ENCODE data around the gene SPTSSB.

SPTSSB gene

DNA sequence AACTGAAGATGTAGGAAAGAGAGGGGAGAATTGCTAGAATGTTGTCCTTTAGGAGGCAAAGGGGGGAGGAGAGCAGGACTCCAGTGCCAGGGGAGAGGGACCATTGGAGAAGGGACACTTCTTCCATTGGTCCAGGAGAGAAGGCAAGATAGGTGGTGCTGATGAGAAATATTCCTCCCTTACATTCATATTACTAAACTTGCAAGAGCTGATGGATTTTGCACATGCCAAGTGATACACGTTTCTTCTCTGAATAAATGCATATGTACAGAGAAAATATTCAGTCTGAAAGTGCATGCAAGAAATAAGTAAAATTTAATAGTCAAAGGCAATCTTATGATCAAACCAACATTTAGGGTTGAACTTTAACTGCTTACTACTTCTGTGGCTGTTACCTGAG lies 21.5 kb upstream of the SPTSSB start:
- Histone ChIP-seq H2AFZ (ENCODE audit: low read length) (no peak overlapping the region), H3K4me1 (ENCODE audit: control insufficient read depth in 2 of 2, insufficient read depth in 1 of 2, low read depth in 1 of 2, low read length in 2 of 2) (no peaks in the 10 kb centered on the region), H3K18ac (ENCODE audit: low read length) (no peak overlapping the region), H2BK5ac (ENCODE audit: low read length) (no peak overlapping the region), H2BK12ac (ENCODE audit: low read length) (no peak overlapping the region), H2BK15ac (ENCODE audit: low read length) (no peak overlapping the region), H3K9ac (ENCODE audit: low read depth, low read length, poor library complexity) (no peak overlapping the region), H3K27ac (replicated peaks; ENCODE audit: low read length) (no peak overlapping the region), H3K36me3 (replicated peaks in 1 of 2; ENCODE audit: control insufficient read depth in 2 of 2, insufficient read depth in 2 of 2, low read length in 2 of 2) (no peaks in the 10 kb centered on the region), H3K4me2 (ENCODE audit: insufficient read depth, low read length, poor library complexity, severe bottlenecking) (no peak overlapping the region), H4K91ac (ENCODE audit: low read depth, low read length, poor library complexity) (no peak overlapping the region), H3K9me3 (replicated peaks in 1 of 2; ENCODE audit: control insufficient read depth in 2 of 2, insufficient read depth in 1 of 2, low read depth in 1 of 2, low read length in 2 of 2) (peaks cover 0 to 10% of the 10 kb centered on the region in 2 donors), H3K27me3 (ENCODE audit: control insufficient read depth in 3 of 3, insufficient read depth in 3 of 3, low read depth in 1 of 3, low read length in 3 of 3) (peaks cover 0 to 4% (median 0%) of the 10 kb centered on the region in 3 experiments), H3K4ac (ENCODE audit: low read length) (no peak overlapping the region), H3K23ac (ENCODE audit: low read depth, low read length, poor library complexity) (no peak overlapping the region), H3K79me1 (ENCODE audit: low read depth, low read length) (no peaks in the 10 kb centered on the region), H3K14ac (ENCODE audit: low read length) (no peak overlapping the region), H2BK120ac (ENCODE audit: low read depth, low read length) (no peak overlapping the region), H4K8ac (ENCODE audit: low read depth, low read length) (no peak overlapping the region), H3K4me3 (ENCODE audit: low read length in 2 of 2) (no peak overlapping the region), H2AK5ac (ENCODE audit: low read depth, low read length) (no peak overlapping the region)
- no peak for DNase-seq (ENCODE audit: low spot score)
- no CpG with 5 or more reads among the region's 1 CpG for WGBS, 2 donors (ENCODE audit: extremely low coverage in 2 of 2, insufficient read length in 2 of 2, insufficient replicate concordance in 1 of 2)

DNA sequence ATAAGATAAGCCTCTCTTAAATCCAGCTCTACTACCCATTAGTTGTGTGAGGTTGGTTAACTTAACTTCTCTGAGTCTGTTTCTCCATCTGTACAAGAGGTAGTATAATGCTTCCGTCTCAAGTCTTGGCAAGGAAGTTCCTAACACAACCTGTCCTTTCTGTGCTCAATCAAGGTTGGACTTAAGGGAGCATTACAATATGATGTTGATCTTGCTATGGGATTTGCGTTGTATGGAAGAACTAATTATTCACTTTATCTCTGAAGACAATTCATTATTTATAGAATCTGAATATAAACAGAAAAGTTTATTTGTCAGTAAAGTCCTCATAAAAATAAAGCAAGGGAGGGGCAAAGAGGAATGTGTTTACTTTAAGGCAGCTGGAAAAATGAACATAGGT lies 18.9 kb upstream of the SPTSSB start:
- Histone ChIP-seq H3K4me3 (ENCODE audit: low read length in 2 of 2) (no peak overlapping the region), H4K91ac (ENCODE audit: low read depth, low read length, poor library complexity) (no peak overlapping the region), H3K4ac (ENCODE audit: low read length) (no peak overlapping the region), H2BK120ac (ENCODE audit: low read depth, low read length) (no peak overlapping the region), H3K9me3 (replicated peaks in 1 of 2; ENCODE audit: control insufficient read depth in 2 of 2, insufficient read depth in 1 of 2, low read depth in 1 of 2, low read length in 2 of 2) (peaks cover 0 to 10% of the 10 kb centered on the region in 2 donors), H2BK15ac (ENCODE audit: low read length) (no peak overlapping the region), H3K4me2 (ENCODE audit: insufficient read depth, low read length, poor library complexity, severe bottlenecking) (no peak overlapping the region), H3K9ac (ENCODE audit: low read depth, low read length, poor library complexity) (no peak overlapping the region), H2AK5ac (ENCODE audit: low read depth, low read length) (no peak overlapping the region), H2BK12ac (ENCODE audit: low read length) (no peak overlapping the region), H2AFZ (ENCODE audit: low read length) (no peak overlapping the region), H3K79me1 (ENCODE audit: low read depth, low read length) (no peaks in the 10 kb centered on the region), H3K23ac (ENCODE audit: low read depth, low read length, poor library complexity) (no peak overlapping the region), H3K18ac (ENCODE audit: low read length) (no peak overlapping the region), H3K27ac (replicated peaks; ENCODE audit: low read length) (no peak overlapping the region), H2BK5ac (ENCODE audit: low read length) (no peak overlapping the region), H4K8ac (ENCODE audit: low read depth, low read length) (no peak overlapping the region), H3K27me3 (ENCODE audit: control insufficient read depth in 3 of 3, insufficient read depth in 3 of 3, low read depth in 1 of 3, low read length in 3 of 3) (peaks cover 0 to 4% (median 0%) of the 10 kb centered on the region in 3 experiments), H3K4me1 (ENCODE audit: control insufficient read depth in 2 of 2, insufficient read depth in 1 of 2, low read depth in 1 of 2, low read length in 2 of 2) (peaks cover 2% of the 10 kb centered on the region in 2 donors), H3K14ac (ENCODE audit: low read length) (no peak overlapping the region), H3K36me3 (replicated peaks in 1 of 2; ENCODE audit: control insufficient read depth in 2 of 2, insufficient read depth in 2 of 2, low read length in 2 of 2) (no peaks in the 10 kb centered on the region)
- DNase-seq (ENCODE audit: low spot score) = no peak
- WGBS, 2 donors (ENCODE audit: extremely low coverage in 2 of 2, insufficient read length in 2 of 2, insufficient replicate concordance in 1 of 2) = no CpG with 5 or more reads among the region's 2 CpGs

DNA sequence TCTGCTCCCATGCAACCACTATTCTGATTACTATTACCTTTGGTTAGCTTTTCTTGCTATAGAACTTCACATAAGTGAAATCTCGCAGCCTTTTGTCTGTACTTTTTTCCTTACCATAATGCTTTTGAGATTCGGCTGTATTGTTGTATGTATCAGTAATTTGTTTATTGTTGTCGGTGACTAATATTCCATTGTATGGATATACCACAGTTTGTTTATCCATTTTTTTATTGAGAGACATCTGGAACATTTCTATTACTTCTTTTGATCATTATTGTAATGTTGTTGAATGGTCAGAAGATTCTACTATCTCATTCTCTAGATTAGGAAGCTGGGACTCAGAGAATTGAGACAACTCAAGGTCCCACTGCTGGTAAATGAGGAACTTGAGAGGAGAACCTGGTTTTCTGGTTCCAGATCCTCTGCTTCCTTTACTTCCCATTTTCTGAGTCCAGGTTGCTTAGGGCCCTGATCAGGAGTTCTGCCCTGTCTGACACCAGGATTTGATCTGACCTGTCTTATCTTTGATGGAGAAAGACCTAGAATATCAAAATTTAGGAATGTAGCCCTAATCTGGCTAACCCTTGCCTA lies 18.2 kb upstream of the SPTSSB start:
- Histone ChIP-seq H3K18ac (ENCODE audit: low read length) (no peak overlapping the region), H3K4me3 (ENCODE audit: low read length in 2 of 2) (no peak overlapping the region), H2BK120ac (ENCODE audit: low read depth, low read length) (no peak overlapping the region), H3K79me1 (ENCODE audit: low read depth, low read length) (no peaks in the 10 kb centered on the region), H4K8ac (ENCODE audit: low read depth, low read length) (no peak overlapping the region), H3K14ac (ENCODE audit: low read length) (no peak overlapping the region), H3K4me1 (ENCODE audit: control insufficient read depth in 2 of 2, insufficient read depth in 1 of 2, low read depth in 1 of 2, low read length in 2 of 2) (peaks cover 2% of the 10 kb centered on the region in 2 donors), H3K4me2 (ENCODE audit: insufficient read depth, low read length, poor library complexity, severe bottlenecking) (no peak overlapping the region), H3K27me3 (ENCODE audit: control insufficient read depth in 3 of 3, insufficient read depth in 3 of 3, low read depth in 1 of 3, low read length in 3 of 3) (peaks cover 0 to 4% (median 0%) of the 10 kb centered on the region in 3 experiments), H2BK12ac (ENCODE audit: low read length) (no peak overlapping the region), H3K9me3 (replicated peaks in 1 of 2; ENCODE audit: control insufficient read depth in 2 of 2, insufficient read depth in 1 of 2, low read depth in 1 of 2, low read length in 2 of 2) (peaks cover 0 to 10% of the 10 kb centered on the region in 2 donors), H3K23ac (ENCODE audit: low read depth, low read length, poor library complexity) (no peak overlapping the region), H4K91ac (ENCODE audit: low read depth, low read length, poor library complexity) (no peak overlapping the region), H2BK15ac (ENCODE audit: low read length) (no peak overlapping the region), H2AK5ac (ENCODE audit: low read depth, low read length) (no peak overlapping the region), H3K9ac (ENCODE audit: low read depth, low read length, poor library complexity) (no peak overlapping the region), H2BK5ac (ENCODE audit: low read length) (no peak overlapping the region), H3K36me3 (replicated peaks in 1 of 2; ENCODE audit: control insufficient read depth in 2 of 2, insufficient read depth in 2 of 2, low read length in 2 of 2) (no peaks in the 10 kb centered on the region), H3K27ac (replicated peaks; ENCODE audit: low read length) (no peak overlapping the region), H2AFZ (ENCODE audit: low read length) (no peak overlapping the region), H3K4ac (ENCODE audit: low read length) (no peak overlapping the region)
- DNase-seq (ENCODE audit: low spot score) = no peak
- no CpG with 5 or more reads among the region's 3 CpGs for WGBS, 2 donors (ENCODE audit: extremely low coverage in 2 of 2, insufficient read length in 2 of 2, insufficient replicate concordance in 1 of 2)

DNA sequence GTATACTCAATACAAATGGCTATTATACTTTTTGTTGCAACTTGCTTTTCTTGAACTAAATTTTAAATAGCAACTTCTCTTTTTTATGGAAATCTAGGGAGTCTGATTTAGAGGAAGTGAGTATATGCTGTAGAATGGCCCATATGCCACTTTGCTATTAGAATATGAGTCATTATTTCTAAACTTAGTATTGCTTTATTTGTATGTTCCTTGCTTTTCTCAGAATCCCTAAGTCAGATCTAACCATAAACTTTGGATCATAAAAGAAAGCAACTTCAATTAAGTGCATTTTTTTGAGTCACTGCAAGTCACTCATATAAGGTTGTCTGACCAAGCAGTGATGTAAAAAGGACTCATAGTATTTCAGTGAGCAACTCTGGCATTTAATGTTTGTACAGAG lies 17.5 kb upstream of the SPTSSB start:
- no peak overlapping the region for H3K4me3 ChIP-seq (ENCODE audit: low read length in 2 of 2)
- H2BK12ac ChIP-seq (ENCODE audit: low read length) = no peak overlapping the region
- H3K4me1 ChIP-seq (ENCODE audit: control insufficient read depth in 2 of 2, insufficient read depth in 1 of 2, low read depth in 1 of 2, low read length in 2 of 2) = peaks cover 2% of the 10 kb centered on the region in 2 donors
- H2BK15ac ChIP-seq (ENCODE audit: low read length) = no peak overlapping the region
- no peak overlapping the region for H3K4ac ChIP-seq (ENCODE audit: low read length)
- H3K23ac ChIP-seq (ENCODE audit: low read depth, low read length, poor library complexity) = no peak overlapping the region
- H2AK5ac ChIP-seq (ENCODE audit: low read depth, low read length) = no peak overlapping the region
- no peaks in the 10 kb centered on the region for H3K79me1 ChIP-seq (ENCODE audit: low read depth, low read length)
- H3K36me3 ChIP-seq (replicated peaks in 1 of 2; ENCODE audit: control insufficient read depth in 2 of 2, insufficient read depth in 2 of 2, low read length in 2 of 2) = no peaks in the 10 kb centered on the region
- no peak for DNase-seq (ENCODE audit: low spot score)
- no peak overlapping the region for H4K8ac ChIP-seq (ENCODE audit: low read depth, low read length)
- H4K91ac ChIP-seq (ENCODE audit: low read depth, low read length, poor library complexity) = no peak overlapping the region
- no peak overlapping the region for H3K14ac ChIP-seq (ENCODE audit: low read length)
- no peak overlapping the region for H2BK5ac ChIP-seq (ENCODE audit: low read length)
- no peak overlapping the region for H3K9ac ChIP-seq (ENCODE audit: low read depth, low read length, poor library complexity)
- no peak overlapping the region for H3K27ac ChIP-seq (replicated peaks; ENCODE audit: low read length)
- peaks cover 0 to 8% (median 0%) of the 10 kb centered on the region in 3 experiments for H3K27me3 ChIP-seq (ENCODE audit: control insufficient read depth in 3 of 3, insufficient read depth in 3 of 3, low read depth in 1 of 3, low read length in 3 of 3)
- H2AFZ ChIP-seq (ENCODE audit: low read length) = no peak overlapping the region
- H3K18ac ChIP-seq (ENCODE audit: low read length) = no peak overlapping the region
- H3K9me3 ChIP-seq (replicated peaks in 1 of 2; ENCODE audit: control insufficient read depth in 2 of 2, insufficient read depth in 1 of 2, low read depth in 1 of 2, low read length in 2 of 2) = peaks cover 0 to 10% of the 10 kb centered on the region in 2 donors
- H3K4me2 ChIP-seq (ENCODE audit: insufficient read depth, low read length, poor library complexity, severe bottlenecking) = no peak overlapping the region
- no peak overlapping the region for H2BK120ac ChIP-seq (ENCODE audit: low read depth, low read length)
